Activated gamma-delta T cell treated with anti-CD3 and anti-CD28 coated beads, Interleukin-2, amount 50 U/mL, for 16 hours (primary cell): ENCODE measurements around the gene LTBP1.

Experiments used
- DNase-seq: peaks from one replicate; pipeline ENCODE4 v3.0.0-alpha.2; 2020; ENCODE audit warnings: low read depth

Gene LTBP1

DNA sequence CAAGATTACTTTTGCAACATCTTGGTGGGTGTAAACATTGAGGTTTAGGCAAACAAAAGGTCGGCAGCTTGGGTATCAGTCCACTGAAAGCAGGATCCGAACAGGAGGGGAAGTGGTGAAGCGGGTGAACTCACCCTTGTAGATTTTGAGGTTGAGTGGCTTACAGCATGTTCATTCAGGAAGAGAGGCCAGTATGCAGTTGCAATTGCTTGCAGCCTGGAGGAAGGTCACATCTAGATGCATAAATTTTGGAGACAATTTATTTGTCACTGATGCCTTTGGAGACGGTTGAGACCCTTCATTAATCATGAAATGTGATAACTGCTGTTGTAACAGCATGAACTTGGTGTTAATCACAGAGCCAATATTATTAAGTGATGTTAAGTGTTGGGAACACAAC lies 131.1 kb downstream of the LTBP1 start:
- no peak for DNase-seq

- DNase-seq: no peak
These were observed 134.9 kb downstream of the LTBP1 start for GRCh38 chr2:33081691-33082090.

GRCh38 chr2:33083699-33084387 lies 137.1 kb downstream of the LTBP1 start:
- DNase-seq: no peak

DNA sequence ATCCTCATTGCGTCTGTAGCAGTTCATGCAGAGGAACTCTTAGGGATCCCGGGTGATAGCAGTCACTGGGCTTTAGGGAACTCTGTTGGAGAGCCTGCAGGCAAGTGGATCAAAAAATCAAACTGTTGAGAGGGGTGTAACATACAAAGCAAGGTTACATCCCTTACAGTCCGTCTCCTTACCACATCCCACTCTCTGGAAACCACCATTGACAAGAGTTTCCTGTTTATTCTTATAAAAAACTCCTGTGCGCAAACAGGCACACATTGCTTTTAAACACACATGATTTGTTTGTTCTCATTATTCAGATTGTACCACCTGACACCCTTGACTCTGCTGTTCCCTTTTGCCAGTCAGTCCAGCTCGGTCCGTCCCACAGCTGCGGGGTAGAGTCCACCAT lies 137.7 kb downstream of the LTBP1 start:
- no peak for DNase-seq

GRCh38 chr2:33085646-33086045 lies 138.9 kb downstream of the LTBP1 start:
- DNase-seq: no peak

DNA sequence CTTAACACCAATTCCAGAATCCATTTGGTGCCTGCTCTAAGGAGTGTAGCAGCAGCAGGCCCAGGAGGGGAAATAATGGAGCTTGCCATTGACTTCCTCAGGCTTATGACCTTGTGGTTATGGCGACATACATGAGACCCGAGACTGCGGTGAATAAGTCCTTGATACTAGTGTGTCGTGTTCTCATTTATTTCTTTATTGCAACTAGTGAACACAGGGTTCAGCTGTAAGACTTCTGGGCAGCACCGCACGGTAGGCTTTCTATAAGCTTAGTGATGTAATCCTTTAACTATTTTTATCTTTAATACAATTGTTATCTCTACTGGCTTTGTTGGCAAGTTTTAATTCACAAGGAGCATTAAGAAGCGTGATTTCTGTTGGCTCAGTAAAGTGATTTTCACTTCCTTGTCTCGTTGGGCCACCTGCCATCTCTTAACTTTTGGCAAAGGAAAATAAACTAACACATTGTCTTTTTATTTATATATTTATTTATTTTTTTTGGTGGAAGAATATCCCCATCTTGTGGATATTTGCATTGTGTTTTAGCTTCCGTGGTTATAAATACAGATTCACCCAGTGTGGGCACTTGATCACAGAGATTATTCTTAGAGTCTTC lies 139.8 kb downstream of the LTBP1 start:
- DNase-seq: no peak

DNA sequence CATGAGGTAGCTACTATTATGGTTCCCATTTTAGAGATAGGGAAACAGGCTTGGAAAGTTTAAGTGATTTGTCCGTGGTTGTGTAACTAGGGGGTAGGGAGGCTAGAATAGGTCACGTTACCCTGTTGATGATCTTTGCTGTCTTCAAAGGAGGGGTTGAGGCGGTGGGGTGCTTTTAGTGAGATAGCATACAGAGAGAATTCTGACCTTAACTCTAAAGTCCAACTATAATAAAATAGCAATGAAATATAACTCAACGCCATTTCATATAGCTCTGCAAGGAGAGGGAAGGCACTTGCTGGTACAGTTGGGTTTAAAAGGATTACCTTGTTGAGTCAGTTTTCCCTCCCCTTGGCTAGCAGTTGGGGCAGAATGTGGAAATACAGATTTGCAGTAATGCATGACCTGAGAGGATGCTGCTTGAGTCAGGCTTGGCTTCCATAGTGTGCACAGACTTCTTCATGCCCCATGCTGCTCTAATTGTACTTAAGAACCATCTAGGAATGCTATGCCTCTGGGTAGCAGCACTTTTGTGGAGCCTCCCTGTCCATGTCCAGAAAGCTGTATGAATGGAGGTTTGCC lies 143.9 kb downstream of the LTBP1 start:
- DNase-seq: no peak

DNA sequence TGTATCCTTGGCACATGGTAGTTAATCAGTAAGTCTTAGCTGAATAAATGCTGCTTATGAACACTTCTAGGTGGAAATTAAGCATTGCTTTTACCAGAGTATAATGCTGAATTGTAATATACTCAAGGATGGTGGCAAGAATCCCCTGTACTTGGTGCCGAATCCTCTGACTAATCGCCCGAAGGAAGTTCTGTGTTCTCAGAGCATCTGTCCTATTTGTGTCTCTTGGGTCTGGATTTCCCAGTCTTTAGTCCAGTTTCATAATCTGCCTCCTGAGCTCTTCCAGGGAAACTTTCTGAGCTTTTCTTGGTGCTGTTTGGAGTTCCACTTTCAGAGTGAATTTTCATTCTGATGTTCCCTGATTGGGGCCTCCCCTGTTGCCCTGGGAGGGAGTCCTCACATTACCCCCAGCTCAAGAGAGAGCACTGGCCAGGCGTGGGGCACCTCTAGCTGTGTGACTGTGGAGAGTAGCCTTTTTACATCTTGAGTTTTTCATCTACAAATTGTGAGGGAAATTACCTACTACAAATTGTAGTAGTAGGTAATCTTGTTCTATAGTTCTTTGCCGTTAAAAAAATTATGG lies 144.9 kb downstream of the LTBP1 start:
- DNase-seq: no peak

- DNase-seq: no peak
These were observed 146.7 kb downstream of the LTBP1 start for GRCh38 chr2:33093283-33093993.

DNA sequence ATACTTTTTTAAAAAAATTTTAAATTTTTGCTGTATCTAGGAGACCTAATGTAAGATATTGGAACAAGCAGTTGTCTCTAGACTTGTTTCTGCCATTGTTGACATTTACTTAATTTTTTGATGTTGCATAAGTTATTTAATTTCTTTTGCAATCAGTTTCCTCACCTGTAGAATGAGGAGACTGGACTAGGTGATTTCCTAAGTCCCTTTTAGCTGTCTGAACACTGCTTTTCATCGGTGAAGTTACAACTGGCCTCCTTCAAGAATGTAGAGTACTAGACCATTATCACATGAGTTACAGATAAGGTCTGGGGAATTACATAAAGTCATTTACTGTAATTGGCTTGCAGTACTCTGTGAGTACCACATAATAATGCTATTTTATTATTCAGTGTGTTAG lies 147.6 kb downstream of the LTBP1 start:
- no peak for DNase-seq

- DNase-seq: no peak
These were observed 153.2 kb downstream of the LTBP1 start for GRCh38 chr2:33099989-33100388.

DNA sequence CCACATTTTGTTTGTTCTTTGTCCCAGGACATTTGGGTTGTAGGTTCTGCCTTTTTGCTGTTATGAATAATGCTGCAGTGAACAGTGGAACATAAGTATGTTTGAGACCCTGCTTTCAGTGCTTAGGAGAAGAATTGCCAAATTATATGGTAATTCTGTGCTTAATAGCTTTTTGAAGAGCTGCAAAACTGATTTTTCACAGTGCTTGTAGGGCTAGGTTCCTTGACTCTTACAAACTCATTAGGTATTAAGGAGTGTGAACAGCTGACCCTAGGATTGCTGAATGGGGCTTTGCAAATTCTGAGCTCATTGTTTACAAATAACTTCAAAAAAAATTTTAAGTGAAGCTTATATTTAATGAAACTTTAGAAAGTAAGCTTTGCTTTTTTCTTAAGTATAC lies 154.2 kb downstream of the LTBP1 start:
- DNase-seq: no peak

DNA sequence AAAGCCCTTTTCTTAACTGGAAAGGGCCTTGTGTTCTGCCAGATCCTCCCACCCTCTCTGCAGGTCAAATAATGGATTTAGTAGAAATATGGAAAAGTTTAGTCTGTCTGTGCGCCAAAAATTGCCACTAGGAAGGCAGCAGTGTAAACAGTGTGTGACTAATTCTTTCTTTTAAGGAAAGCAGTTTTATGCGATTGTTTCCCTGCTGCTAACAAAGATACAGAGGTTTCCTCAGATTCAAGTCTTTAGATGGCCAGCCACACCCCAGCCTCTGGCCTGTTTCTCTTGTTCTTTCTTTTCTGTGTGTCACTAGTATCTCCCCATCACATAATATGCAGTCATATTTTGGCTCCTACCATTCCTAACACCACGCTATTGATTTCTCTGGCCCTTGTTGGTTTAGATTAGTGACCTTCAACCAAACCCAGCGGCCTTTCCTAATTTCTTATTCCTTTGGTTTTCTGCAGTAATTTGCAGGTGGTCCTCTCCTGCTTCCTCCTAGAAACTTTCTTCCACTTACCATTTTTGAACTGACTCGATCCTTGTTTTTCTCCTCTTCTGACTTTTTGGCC lies 157.4 kb downstream of the LTBP1 start:
- no peak for DNase-seq

DNA sequence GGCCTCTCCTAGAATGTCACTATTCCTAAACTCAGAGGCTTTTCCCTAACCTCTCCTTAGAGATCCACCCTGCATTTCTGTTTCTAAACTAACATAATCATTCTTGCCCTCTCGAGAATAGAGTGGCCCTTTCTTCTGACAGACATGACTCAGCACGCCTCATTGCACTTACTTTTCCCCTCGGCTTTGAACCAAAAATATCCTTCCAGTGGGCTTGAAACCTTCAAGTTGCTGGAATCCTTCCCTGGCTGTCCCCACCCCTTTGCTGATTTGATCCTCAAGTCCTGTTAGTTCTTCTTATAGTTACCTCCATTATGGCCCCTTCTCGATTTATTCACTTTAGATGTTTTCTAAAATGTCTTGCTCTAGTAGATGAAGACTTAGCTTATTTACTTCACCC lies 158.0 kb downstream of the LTBP1 start:
- DNase-seq: no peak

- no peak for DNase-seq
These were observed 159.4 kb downstream of the LTBP1 start for GRCh38 chr2:33106115-33106514.

GRCh38 chr2:33107690-33108482 lies 161.1 kb downstream of the LTBP1 start:
- no peak for DNase-seq

DNA sequence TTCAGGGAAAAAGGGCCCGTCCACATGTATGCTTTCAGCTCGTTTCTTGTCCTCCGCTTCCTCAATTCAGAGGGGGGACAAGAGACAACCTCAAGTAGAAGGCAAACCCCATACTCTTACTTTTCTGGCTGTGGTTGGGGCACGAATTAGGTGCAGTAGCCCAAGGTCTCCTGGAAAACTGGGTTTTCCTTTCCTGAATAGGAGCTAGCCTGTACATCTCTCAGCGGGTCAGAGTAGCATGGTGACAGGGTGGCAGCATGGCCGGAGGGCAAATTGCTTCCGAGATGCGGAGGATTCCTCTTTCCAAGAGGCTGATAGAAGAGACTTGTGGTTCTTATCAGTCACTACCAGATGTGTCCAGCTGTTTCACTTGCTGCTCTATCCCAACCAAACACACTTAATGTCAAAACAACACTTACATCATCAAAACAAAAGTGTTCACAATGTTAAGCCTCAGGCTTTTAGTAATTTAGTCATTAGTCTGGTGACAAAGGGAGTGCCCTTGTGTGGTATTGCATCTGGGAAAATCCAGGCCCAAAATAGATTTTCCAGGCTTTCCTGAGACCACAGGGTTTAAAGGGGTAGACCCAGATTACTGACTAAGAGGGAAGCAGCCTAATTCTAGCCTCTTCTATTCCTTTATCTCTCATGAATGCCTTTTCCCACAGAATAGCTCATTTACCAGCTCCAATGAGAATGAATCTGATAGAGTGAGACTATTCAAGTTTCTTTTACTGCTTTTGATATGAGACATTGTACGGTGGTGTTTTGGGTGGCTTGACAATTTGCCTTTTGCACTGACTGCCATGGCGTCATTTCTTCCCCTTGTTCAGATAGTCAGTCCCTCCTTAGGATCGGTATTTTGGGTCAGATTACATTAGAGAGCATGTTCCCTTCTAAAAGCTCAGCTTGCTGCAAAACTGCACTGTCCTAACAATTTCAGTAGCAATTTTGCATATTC lies 162.0 kb downstream of the LTBP1 start:
- DNase-seq: no peak

- no peak for DNase-seq
These were observed 163.7 kb downstream of the LTBP1 start for GRCh38 chr2:33110461-33110860.

DNA sequence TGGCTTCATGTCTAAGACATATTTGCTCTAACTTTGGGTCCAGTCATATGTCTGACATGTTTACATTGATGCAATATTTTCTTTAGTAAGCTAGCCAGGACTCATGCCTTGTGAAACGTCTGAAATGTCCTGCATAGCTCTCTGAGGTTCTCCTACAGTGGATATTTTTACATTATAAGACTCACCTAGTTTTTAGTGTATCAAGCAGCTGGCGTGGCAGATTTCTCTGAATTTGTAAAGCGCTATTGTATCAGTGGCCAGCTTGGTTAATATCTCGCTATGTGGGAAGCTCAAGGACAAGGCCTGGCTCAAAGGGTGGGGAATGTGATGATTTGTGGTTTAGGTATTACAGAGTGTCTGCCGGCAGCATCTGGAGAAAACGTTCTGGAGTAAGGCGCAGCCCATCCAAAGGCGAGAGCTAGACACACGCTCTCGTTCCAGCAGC lies 164.3 kb downstream of the LTBP1 start:
- DNase-seq: no peak

- DNase-seq: no peak
These were observed 168.4 kb downstream of the LTBP1 start for GRCh38 chr2:33115196-33115595.
